Kidney (tissue), 14 donors: Measurements from ENCODE around the gene HUS1. TPM values are rescaled to one million over a fixed set of nuclear protein-coding genes. Genes with fewer than 3 reads are reported as not detected.
A peak's percentile ranks its signal among the peaks of the same experiment; 100 is the strongest.
"Not testable (repeated sequence)": the region's sequence is repeated elsewhere in the genome, so short reads cannot be mapped to it uniquely, and the experiment has no call there.

ENCODE experiments used
- DNase-seq, 5 donors: peaks; one replicate each; pipeline ENCODE4 v3.0.0-alpha.2; 2013 to 2020
- FAIRE-seq: peaks from 2 replicates; lab custom pipeline; 2012; peaks lifted over from hg19 to GRCh38; lab: Jason Lieb, UNC
- H3K27ac ChIP-seq, 2 donors: one replicate each; pipeline ENCODE4 v1.7.0; 2013; ENCODE audit warnings: low read depth in 2 of 2, low read length in 2 of 2, inconsistent platforms in 1 of 2
- H3K27me3 ChIP-seq: one replicate; pipeline ENCODE4 v1.7.1; 2013; ENCODE audit warnings: low read length, inconsistent platforms; ENCODE audit not compliant: control insufficient read depth, insufficient read depth
- H3K36me3 ChIP-seq, 3 donors: one replicate each; pipeline versions ENCODE4 v1.7.0 to v1.7.1; 2013; ENCODE audit warnings: low read length in 3 of 3, control low read depth in 1 of 3, inconsistent platforms in 1 of 3; ENCODE audit not compliant: insufficient read depth in 3 of 3, control insufficient read depth in 2 of 3
- H3K4me1 ChIP-seq, 3 donors: one replicate each; pipeline versions ENCODE4 v1.7.0 to v1.7.1; 2013; ENCODE audit warnings: low read length in 3 of 3, inconsistent platforms in 1 of 3, low read depth in 1 of 3; ENCODE audit not compliant: control insufficient read depth in 2 of 3, insufficient read depth in 2 of 3
- H3K4me3 ChIP-seq, 3 donors: one replicate each; pipeline versions ENCODE4 v1.7.0 to v1.8.1; 2013; ENCODE audit warnings: low read length in 3 of 3, control low read depth in 1 of 3, inconsistent platforms in 1 of 3
- H3K9ac ChIP-seq, 3 donors: one replicate each; pipeline versions ENCODE4 v1.7.0 to v1.7.1; 2013; ENCODE audit warnings: low read length in 3 of 3, control low read depth in 1 of 3, inconsistent platforms in 1 of 3
- H3K9me3 ChIP-seq, 3 donors: one replicate each; pipeline versions ENCODE4 v1.7.0 to v1.7.1; 2013; ENCODE audit warnings: low read length in 3 of 3, control low read depth in 1 of 3, inconsistent platforms in 1 of 3; ENCODE audit not compliant: control insufficient read depth in 2 of 3, insufficient read depth in 1 of 3
- CTCF ChIP-seq: IDR thresholded peaks from 3 replicates; pipeline ENCODE4 v1.5.1; 2012; ENCODE audit warnings: mild to moderate bottlenecking, moderate library complexity, borderline replicate concordance; ENCODE audit not compliant: insufficient read depth; ENCODE audit errors: extremely low read depth
- intact Hi-C: fragments of 100-400 bp; cut with DNase I; formaldehyde crosslinking; loops from one replicate; pipeline ENCODE4 v1.11.1; 2022
- polyA plus RNA-seq: library from polyadenylated mRNA; stranded (reverse); fragments of 350-450 nt; fragmentation: Illumina TruSeq; extraction: RNeasy Lipid Tissue Mini Kit (QIAGEN cat#74804); gene quantifications from one replicate; pipeline ENCODE4 v1.2.3, GENCODE V29; 2014; ENCODE audit warnings: low read depth, low replicate concordance; ENCODE audit not compliant: insufficient read depth
- total RNA-seq: library from RNA; stranded (reverse); fragmentation: NEBNext Ultra II Directional; extraction: Animal tissue kit (Norgen Biotek cat#: 25700); gene quantifications from one replicate; pipeline ENCODE4 v1.2.1, GENCODE V29; 2021
- donor health status: control.
- donor health status: control.
- donor health status: control.
- donor health status: control.
- donor health status: control.
- donor health status: DM: yes; HTN: yes; CAD: no.
- donor health status: Normal renal cell carcinoma (clear cell type).

HUS1 gene
- total and polyA plus RNA-seq, 2 donors from 2014 or later, result 13.4 to 29.5 TPM

GRCh38 chr7:48004032-48004431, 24.6 kb upstream of the HUS1 start:
- no peaks in the 10 kb centered on the region for H3K9me3 ChIP-seq
- H3K27ac ChIP-seq, result no peak overlapping the region
- TF ChIP-seq CTCF, result no peak
- FAIRE-seq, result no peak
- peak in 2 of 5 donors; percentile 19 to 26 for DNase-seq
- no peaks in the 10 kb centered on the region for H3K36me3 ChIP-seq
- H3K27me3 ChIP-seq, result no peaks in the 10 kb centered on the region
- H3K4me1 ChIP-seq, result no peaks in the 10 kb centered on the region
- intact Hi-C loops, result no loop called here
- H3K4me3 ChIP-seq, result no peak overlapping the region
- no peak overlapping the region for H3K9ac ChIP-seq

GRCh38 chr7:48000164-48000563, 20.7 kb upstream of the HUS1 start:
- H3K27ac ChIP-seq, intact Hi-C loops, H3K36me3 ChIP-seq, H3K27me3 ChIP-seq, H3K4me3 ChIP-seq, H3K4me1 ChIP-seq, DNase-seq, H3K9ac ChIP-seq, FAIRE-seq, H3K9me3 ChIP-seq: not testable (repeated sequence)

DNA sequence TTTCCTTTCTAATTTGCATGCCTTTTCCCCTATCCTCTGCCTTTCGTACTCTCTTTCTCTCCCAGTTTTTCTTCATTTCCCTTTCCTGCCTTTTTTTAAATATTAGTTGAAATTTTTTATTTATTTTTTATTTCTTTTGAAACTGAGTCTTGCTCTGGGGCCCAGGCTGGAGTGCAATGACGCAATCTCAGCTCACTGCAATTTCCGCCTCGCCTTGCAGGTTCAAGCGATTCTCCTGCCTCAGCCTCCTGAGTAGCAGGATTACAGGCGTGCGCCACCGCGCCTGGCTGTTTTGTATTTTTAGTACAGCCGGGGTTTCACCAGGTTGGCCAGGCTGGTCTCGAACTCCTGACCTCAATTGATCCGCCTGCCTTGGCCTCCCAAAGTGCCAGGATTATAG, 20.0 kb upstream of the HUS1 start:
- Histone ChIP-seq H3K27ac (no peak overlapping the region), H3K27me3 (no peaks in the 10 kb centered on the region), H3K4me3 (no peak overlapping the region), H3K4me1 (no peaks in the 10 kb centered on the region), H3K9ac (no peak overlapping the region), H3K36me3 (no peaks in the 10 kb centered on the region), H3K9me3 (no peaks in the 10 kb centered on the region)
- DNase-seq, result no peak
- TF ChIP-seq CTCF, result no peak
- no peak for FAIRE-seq
- intact Hi-C loops, result loop anchor here (10.0 kb wide), 1 partner anchor 105 kb away; no protein-coding TSS in a partner anchor

GRCh38 chr7:47992446-47992845, 13.0 kb upstream of the HUS1 start:
- H3K27me3 ChIP-seq, result no peaks in the 10 kb centered on the region
- H3K9me3 ChIP-seq, result no peaks in the 10 kb centered on the region
- no peak overlapping the region for H3K9ac ChIP-seq
- no peak for TF ChIP-seq CTCF
- H3K4me1 ChIP-seq, result peaks cover 0 to 2% (median 0%) of the 10 kb centered on the region in 3 donors
- DNase-seq (no peak), FAIRE-seq (no peak)
- H3K4me3 ChIP-seq, result peak overlapping the region in 1 of 3 donors; percentile 64
- intact Hi-C loops, result loop anchor here (10.0 kb wide), 1 partner anchor 112 kb away; no protein-coding TSS in a partner anchor
- no peaks in the 10 kb centered on the region for H3K36me3 ChIP-seq
- peak overlapping the region in 1 of 2 donors; percentile 17 for H3K27ac ChIP-seq
